COLO668 (cell line): ENCODE data around the gene FASN.

Source experiments
- DNase-seq: peaks from one replicate; lab custom pipeline; 2025; ENCODE audit not compliant: unreplicated experiment; lab: John Stamatoyannopoulos, UW

The FASN gene

DNA sequence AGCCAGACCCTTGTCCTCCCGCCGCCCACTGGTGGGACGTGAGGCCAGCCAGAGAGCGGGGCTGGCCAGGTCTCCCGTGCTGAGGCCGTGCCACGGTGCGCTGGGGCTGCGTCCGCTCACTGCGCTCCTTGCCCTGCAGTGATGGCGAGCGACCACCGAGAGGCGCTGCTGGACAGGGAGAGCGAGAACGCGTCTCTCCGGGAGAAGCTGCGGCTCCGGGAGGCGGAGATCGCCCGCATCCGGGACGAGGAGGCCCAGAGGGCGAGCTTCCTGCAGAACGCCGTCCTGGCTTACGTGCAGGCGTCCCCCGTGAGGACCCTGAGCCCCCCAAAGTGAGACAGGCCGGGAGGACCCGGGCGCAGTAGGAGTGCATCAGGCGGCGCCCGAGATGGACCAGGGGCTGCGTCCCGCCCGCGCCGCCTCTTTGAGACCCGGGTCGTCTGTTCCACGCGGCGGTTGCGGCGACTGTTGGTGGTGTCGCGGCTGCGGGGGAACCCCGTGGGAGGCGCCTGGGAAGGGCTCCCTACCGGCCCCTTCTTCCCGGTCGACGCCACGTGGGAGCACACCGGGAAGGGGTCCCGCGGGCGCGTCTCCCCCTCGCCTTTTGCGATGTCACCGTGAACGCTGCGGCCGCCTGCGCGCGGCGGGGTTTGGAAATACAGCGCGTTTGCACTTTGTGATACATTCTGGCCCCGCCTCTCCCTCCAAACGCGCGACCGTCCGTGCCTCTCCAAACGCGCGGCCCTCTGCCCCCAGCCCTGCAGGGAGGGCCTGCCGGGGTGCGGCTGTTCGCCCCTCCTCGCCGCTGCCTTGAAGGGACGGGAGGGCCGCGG, 67.3 kb downstream of the FASN start:
- peak; percentile 80 for DNase-seq

DNA sequence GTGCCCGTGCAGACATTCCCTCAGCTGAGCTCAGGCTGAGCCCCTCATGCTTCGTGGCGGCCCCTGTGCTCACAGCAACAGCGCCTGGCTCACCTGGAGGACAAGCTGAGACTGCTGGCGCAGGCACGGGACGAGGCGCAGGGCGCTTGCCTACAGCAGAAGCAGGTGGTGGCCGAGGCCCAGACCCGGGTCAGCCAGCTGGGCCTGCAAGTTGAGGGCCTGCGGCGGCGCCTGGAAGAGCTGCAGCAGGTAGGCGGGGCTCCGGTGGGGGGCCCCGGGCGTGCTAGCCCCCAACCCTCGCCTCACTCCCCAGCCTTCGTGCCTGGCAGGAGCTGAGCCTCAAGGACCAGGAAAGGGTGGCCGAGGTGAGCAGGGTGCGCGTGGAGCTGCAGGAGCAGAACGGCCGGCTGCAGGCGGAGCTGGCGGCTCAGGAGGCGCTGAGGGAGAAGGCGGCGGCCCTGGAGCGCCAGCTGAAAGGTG, 68.0 kb downstream of the FASN start:
- peak; percentile 35 for DNase-seq

DNA sequence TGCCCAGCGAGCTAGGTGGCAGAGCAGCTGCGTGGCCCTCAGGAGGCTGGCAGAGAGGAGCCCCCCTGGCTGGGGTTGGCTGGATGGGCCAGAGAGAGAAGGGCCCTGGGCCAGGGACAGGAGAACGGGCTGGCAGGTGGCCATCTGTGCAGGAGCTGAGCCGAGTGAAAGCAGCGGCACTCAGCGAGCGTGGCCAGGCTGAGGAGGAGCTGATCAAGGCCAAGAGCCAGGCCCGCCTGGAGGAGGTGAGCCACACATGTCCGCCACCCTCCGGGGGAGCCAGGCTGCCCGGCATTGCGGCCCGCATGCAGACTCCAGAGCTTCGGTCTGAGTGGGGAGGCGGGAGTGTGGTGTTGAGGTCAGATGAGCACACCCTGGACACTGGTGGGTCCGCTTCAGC, 68.6 kb downstream of the FASN start:
- no peak for DNase-seq

DNA sequence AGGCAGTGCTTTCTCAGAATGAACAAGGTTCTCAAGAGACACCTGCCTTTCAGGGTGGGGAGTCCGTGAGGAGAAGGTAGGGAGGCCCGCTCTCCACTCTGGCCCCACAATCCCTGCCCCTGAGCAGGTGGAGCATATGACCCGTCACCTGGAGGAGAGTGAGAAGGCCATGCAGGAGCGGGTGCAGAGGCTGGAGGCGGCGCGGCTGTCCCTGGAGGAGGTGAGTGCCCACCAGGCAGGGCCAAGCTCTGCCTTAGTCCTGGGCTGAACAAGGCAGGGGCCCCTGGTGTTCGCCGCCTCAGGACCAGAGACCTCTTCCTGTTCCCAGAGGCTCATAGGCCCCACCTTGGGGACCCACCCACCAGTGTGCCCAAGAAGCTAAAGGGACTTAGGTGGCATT, 69.1 kb downstream of the FASN start:
- no peak for DNase-seq
